ENCODE data around the gene UBAP1. TPM values are rescaled to one million over a fixed set of nuclear protein-coding genes. Genes with fewer than 3 reads are reported as not detected.

The UBAP1 gene
- total and polyA plus RNA-seq, 2 experiments from 2014 or later = 17.4 to 20.7 TPM

DNA sequence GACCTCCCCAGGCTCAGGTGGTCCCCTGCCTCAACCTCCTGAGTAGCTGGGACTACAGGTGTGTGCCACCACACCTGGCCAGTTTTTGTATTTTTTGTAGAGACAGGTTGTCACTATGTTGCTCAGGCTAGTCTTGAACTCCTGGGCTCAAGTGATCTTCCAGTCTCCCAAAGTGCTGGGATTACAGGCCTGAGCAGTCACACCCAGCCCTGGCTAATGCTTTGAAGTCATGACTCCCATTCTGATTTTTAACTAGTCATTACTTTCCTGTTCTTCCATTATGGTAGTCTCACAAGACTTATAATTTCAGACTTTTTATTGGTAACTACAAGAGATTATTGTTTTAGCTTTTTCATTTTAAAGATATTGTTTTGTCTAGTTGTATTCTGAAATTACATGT is 26.3 kb downstream of the UBAP1 start:
- Histone ChIP-seq H3K27ac (ENCODE audit: low read depth) (no peak overlapping the region), H3K4me1 (ENCODE audit: insufficient read depth) (no peaks in the 10 kb centered on the region), H3K4me3 (no peak overlapping the region), H3K4me2 (no peak overlapping the region), H3K9me2 (ENCODE audit: insufficient read depth) (no peaks in the 10 kb centered on the region), H4K20me1 (replicated peaks; ENCODE audit: insufficient read depth) (peaks cover 7% of the 10 kb centered on the region; the same call in 1 of the 2 replicates), H2AFZ (no peak overlapping the region), H3K36me3 (ENCODE audit: insufficient read depth) (no peaks in the 10 kb centered on the region), H3F3A (replicated peaks; ENCODE audit: low read depth) (no peaks in the 10 kb centered on the region), H3K79me2 (replicated peaks; ENCODE audit: insufficient read depth) (peaks cover 94% of the 10 kb centered on the region), H3K27me3 (ENCODE audit: insufficient read depth) (no peaks in the 10 kb centered on the region)
- Mint-ChIP-seq H3K36me3 (ENCODE audit: low read depth) (peaks cover 20% of the 10 kb centered on the region; the same call in 2 of the 3 replicates), H3K4me3 (no peak overlapping the region), H3K9me3 (no peaks in the 10 kb centered on the region; the same call in 2 of the 3 replicates), H3K27ac (no peak overlapping the region), H3K4me1 (no peaks in the 10 kb centered on the region), H3K27me3 (ENCODE audit: insufficient read depth, low read depth, poor library complexity) (no peaks in the 10 kb centered on the region)
- DNase-seq (ENCODE audit: low spot score) (no peak), ATAC-seq (no peak)
- no peak for TF ChIP-seq POLR2AphosphoS5 (IDR thresholded peaks at IDR 0.05; ENCODE audit: low read depth)
- TF ChIP-seq CREB1 (CRISPR knock-in tag; IDR thresholded peaks at IDR 0.05; ENCODE audit: low read depth) = no peak
- no peak for TF ChIP-seq ZNF114 (CRISPR knock-in tag; IDR thresholded peaks at IDR 0.05)
- TF ChIP-seq, protein P1, sequence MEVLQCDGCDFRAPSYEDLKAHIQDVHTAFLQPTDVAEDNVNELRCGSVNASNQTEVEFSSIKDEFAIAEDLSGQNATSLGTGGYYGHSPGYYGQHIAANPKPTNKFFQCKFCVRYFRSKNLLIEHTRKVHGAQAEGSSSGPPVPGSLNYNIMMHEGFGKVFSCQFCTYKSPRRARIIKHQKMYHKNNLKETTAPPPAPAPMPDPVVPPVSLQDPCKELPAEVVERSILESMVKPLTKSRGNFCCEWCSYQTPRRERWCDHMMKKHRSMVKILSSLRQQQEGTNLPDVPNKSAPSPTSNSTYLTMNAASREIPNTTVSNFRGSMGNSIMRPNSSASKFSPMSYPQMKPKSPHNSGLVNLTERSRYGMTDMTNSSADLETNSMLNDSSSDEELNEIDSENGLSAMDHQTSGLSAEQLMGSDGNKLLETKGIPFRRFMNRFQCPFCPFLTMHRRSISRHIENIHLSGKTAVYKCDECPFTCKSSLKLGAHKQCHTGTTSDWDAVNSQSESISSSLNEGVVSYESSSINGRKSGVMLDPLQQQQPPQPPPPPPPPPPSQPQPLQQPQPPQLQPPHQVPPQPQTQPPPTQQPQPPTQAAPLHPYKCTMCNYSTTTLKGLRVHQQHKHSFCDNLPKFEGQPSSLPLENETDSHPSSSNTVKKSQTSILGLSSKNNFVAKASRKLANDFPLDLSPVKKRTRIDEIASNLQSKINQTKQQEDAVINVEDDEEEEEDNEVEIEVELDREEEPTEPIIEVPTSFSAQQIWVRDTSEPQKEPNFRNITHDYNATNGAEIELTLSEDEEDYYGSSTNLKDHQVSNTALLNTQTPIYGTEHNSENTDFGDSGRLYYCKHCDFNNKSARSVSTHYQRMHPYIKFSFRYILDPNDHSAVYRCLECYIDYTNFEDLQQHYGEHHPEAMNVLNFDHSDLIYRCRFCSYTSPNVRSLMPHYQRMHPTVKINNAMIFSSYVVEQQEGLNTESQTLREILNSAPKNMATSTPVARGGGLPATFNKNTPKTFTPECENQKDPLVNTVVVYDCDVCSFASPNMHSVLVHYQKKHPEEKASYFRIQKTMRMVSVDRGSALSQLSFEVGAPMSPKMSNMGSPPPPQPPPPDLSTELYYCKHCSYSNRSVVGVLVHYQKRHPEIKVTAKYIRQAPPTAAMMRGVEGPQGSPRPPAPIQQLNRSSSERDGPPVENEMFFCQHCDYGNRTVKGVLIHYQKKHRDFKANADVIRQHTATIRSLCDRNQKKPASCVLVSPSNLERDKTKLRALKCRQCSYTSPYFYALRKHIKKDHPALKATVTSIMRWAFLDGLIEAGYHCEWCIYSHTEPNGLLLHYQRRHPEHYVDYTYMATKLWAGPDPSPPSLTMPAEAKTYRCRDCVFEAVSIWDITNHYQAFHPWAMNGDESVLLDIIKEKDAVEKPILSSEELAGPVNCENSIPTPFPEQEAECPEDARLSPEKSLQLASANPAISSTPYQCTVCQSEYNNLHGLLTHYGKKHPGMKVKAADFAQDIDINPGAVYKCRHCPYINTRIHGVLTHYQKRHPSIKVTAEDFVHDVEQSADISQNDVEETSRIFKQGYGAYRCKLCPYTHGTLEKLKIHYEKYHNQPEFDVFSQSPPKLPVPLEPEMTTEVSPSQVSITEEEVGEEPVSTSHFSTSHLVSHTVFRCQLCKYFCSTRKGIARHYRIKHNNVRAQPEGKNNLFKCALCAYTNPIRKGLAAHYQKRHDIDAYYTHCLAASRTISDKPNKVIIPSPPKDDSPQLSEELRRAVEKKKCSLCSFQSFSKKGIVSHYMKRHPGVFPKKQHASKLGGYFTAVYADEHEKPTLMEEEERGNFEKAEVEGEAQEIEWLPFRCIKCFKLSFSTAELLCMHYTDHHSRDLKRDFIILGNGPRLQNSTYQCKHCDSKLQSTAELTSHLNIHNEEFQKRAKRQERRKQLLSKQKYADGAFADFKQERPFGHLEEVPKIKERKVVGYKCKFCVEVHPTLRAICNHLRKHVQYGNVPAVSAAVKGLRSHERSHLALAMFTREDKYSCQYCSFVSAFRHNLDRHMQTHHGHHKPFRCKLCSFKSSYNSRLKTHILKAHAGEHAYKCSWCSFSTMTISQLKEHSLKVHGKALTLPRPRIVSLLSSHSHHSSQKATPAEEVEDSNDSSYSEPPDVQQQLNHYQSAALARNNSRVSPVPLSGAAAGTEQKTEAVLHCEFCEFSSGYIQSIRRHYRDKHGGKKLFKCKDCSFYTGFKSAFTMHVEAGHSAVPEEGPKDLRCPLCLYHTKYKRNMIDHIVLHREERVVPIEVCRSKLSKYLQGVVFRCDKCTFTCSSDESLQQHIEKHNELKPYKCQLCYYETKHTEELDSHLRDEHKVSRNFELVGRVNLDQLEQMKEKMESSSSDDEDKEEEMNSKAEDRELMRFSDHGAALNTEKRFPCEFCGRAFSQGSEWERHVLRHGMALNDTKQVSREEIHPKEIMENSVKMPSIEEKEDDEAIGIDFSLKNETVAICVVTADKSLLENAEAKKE (CRISPR knock-in tag; IDR thresholded peaks at IDR 0.05) = no peak
- TF ChIP-seq JUNB (IDR thresholded peaks at IDR 0.05; ENCODE audit: unreplicated experiment) = no peak
- TF ChIP-seq, protein P2, sequence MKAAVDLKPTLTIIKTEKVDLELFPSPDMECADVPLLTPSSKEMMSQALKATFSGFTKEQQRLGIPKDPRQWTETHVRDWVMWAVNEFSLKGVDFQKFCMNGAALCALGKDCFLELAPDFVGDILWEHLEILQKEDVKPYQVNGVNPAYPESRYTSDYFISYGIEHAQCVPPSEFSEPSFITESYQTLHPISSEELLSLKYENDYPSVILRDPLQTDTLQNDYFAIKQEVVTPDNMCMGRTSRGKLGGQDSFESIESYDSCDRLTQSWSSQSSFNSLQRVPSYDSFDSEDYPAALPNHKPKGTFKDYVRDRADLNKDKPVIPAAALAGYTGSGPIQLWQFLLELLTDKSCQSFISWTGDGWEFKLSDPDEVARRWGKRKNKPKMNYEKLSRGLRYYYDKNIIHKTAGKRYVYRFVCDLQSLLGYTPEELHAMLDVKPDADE (IDR thresholded peaks at IDR 0.05) = no peak
- no peak for TF ChIP-seq STAT1 (IDR thresholded peaks at IDR 0.05; ENCODE audit: unreplicated experiment)
- TF ChIP-seq, protein P3, sequence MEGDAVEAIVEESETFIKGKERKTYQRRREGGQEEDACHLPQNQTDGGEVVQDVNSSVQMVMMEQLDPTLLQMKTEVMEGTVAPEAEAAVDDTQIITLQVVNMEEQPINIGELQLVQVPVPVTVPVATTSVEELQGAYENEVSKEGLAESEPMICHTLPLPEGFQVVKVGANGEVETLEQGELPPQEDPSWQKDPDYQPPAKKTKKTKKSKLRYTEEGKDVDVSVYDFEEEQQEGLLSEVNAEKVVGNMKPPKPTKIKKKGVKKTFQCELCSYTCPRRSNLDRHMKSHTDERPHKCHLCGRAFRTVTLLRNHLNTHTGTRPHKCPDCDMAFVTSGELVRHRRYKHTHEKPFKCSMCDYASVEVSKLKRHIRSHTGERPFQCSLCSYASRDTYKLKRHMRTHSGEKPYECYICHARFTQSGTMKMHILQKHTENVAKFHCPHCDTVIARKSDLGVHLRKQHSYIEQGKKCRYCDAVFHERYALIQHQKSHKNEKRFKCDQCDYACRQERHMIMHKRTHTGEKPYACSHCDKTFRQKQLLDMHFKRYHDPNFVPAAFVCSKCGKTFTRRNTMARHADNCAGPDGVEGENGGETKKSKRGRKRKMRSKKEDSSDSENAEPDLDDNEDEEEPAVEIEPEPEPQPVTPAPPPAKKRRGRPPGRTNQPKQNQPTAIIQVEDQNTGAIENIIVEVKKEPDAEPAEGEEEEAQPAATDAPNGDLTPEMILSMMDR (conservative IDR thresholded peaks at IDR 0.05; ENCODE audit: low read depth in 2 of 2) = no peak
- TF ChIP-seq ZNF331 (CRISPR knock-in tag; IDR thresholded peaks at IDR 0.05; ENCODE audit: low read depth) = no peak
- TF ChIP-seq EZH2 (IDR thresholded peaks at IDR 0.05; ENCODE audit: low read depth, unreplicated experiment) = no peak
- TF ChIP-seq EZH2phosphoT487 (IDR thresholded peaks at IDR 0.05; ENCODE audit: unreplicated experiment) = no peak
- no peak for TF ChIP-seq NANOG (IDR thresholded peaks at IDR 0.05; ENCODE audit: borderline replicate concordance)
- TF ChIP-seq, protein P4, sequence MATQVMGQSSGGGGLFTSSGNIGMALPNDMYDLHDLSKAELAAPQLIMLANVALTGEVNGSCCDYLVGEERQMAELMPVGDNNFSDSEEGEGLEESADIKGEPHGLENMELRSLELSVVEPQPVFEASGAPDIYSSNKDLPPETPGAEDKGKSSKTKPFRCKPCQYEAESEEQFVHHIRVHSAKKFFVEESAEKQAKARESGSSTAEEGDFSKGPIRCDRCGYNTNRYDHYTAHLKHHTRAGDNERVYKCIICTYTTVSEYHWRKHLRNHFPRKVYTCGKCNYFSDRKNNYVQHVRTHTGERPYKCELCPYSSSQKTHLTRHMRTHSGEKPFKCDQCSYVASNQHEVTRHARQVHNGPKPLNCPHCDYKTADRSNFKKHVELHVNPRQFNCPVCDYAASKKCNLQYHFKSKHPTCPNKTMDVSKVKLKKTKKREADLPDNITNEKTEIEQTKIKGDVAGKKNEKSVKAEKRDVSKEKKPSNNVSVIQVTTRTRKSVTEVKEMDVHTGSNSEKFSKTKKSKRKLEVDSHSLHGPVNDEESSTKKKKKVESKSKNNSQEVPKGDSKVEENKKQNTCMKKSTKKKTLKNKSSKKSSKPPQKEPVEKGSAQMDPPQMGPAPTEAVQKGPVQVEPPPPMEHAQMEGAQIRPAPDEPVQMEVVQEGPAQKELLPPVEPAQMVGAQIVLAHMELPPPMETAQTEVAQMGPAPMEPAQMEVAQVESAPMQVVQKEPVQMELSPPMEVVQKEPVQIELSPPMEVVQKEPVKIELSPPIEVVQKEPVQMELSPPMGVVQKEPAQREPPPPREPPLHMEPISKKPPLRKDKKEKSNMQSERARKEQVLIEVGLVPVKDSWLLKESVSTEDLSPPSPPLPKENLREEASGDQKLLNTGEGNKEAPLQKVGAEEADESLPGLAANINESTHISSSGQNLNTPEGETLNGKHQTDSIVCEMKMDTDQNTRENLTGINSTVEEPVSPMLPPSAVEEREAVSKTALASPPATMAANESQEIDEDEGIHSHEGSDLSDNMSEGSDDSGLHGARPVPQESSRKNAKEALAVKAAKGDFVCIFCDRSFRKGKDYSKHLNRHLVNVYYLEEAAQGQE (IDR thresholded peaks at IDR 0.05; ENCODE audit: unreplicated experiment) = no peak
